GM10266 (cell line): ENCODE data around the gene ARMC7.
"Not testable (repeated sequence)": the region's sequence is repeated elsewhere in the genome, so short reads cannot be mapped to it uniquely, and the experiment has no call there.

Experiments
- DNase-seq: peaks from one replicate; pipeline ENCODE4 v3.0.0; 2012; ENCODE audit errors: extremely low spot score
- CTCF ChIP-seq: IDR thresholded peaks from 2 replicates; pipeline ENCODE4 v1.5.1; 2012; ENCODE audit warnings: mild to moderate bottlenecking, low read depth; ENCODE audit not compliant: control insufficient read depth, insufficient read depth; ENCODE audit errors: missing control alignments

Gene ARMC7

GRCh38 chr17:75064460-75064859 is 45.3 kb upstream of the ARMC7 start:
- TF ChIP-seq CTCF: no peak

GRCh38 chr17:75064867-75065561 is 44.8 kb upstream of the ARMC7 start:
- TF ChIP-seq CTCF: no peak
- DNase-seq: no peak

More at GRCh38 chr17:75064460-75064859, 45.3 kb upstream of the ARMC7 start:
- no peak for DNase-seq

GRCh38 chr17:75065562-75066151 is 44.1 kb upstream of the ARMC7 start:
- no peak for TF ChIP-seq CTCF
- DNase-seq: peak; percentile 84

GRCh38 chr17:75067856-75068255 is 41.9 kb upstream of the ARMC7 start:
- no peak for TF ChIP-seq CTCF
- no peak for DNase-seq

- DNase-seq: no peak
- no peak for TF ChIP-seq CTCF
Observed at GRCh38 chr17:75068750-75069149, 41.0 kb upstream of the ARMC7 start.

GRCh38 chr17:75069783-75070182 is 40.0 kb upstream of the ARMC7 start:
- no peak for DNase-seq
- TF ChIP-seq CTCF: peak; percentile 43

GRCh38 chr17:75071478-75072271 is 38.1 kb upstream of the ARMC7 start:
- DNase-seq: not testable (repeated sequence)

GRCh38 chr17:75072909-75073308 is 36.9 kb upstream of the ARMC7 start:
- not testable (repeated sequence) for DNase-seq
